NOMO-1 (cell line): ENCODE measurements around the gene GTF2H2.
"Not testable (repeated sequence)": the region's sequence is repeated elsewhere in the genome, so short reads cannot be mapped to it uniquely, and the experiment has no call there.

Experiments
- DNase-seq, 2 experiments: peaks; one replicate each; lab custom pipeline; 2025; ENCODE audit not compliant: unreplicated experiment in 2 of 2; lab: John Stamatoyannopoulos, UW

The GTF2H2 gene

DNA sequence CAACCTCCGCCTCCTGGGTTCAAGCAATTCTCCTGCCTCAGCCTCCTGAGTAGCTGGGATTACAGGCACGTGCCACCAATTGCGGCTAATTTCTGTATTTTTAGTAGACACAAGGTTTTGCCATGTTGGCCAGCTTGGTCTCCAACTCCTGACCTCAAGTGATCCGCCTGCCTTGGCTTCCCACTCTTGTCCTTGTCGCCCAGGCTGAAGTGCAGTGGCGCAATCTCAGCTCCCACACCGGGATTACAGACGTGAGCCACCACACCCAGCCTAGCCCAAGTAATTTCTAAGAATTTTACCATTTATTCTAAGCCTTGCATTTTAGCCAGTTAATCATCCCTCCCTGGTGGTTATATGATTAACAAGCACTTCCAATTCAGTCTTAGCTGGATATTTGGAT lies 53.3 kb downstream of the GTF2H2 start:
- no peak for DNase-seq

DNA sequence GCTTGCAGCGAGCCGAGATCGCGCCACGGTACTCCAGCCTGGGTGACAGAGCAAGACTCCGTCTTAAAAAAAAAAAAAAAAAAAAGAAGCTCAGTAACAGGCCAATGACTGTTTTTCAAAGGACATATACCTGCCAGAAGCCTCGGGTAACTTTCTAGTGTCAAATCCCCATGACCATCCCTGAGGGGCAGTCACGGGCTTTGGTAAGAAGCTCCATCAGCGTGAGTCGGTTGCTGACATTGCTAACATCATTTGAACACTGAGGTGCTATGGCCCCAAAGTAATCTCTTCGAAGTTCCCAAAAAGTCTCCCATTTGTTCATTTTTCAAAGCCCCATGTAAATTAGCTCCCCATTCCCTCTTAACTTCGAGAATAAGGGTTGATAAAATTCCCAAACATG lies 53.9 kb downstream of the GTF2H2 start:
- DNase-seq = no peak

DNA sequence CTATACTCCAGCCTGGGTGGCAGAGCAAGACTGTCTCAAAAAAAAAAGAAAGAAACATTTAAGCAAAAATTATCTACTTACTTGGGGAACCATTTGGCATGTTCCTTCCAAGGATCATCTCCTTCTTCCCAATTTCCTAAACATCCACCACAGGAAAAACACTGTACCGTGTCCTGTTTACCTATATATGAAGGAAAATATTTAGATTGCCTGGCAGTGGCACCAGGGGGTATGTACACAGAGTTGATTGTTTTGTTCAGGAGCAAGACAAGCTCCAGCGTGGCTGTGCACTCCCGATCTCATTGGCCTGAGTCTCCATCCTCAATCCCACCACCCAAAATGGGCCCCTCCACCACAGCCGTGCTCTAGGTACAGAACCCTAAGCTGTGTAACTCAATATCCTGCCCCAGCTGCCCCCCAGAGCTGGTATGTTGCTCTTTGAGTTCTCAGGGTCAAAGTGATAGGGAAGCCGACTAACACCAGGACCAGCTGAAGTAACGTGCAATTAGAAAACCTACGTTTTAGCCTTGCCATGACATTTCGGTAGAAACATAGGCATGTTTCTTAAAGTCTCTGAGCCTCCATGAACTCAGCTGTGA lies 56.2 kb downstream of the GTF2H2 start:
- DNase-seq = no peak

GRCh38 chr5:71006983-71007382 lies 60.5 kb downstream of the GTF2H2 start:
- DNase-seq = not testable (repeated sequence)
